NCI-H510A (cell line): ENCODE data around the gene F2.
"Not testable (repeated sequence)": the region's sequence is repeated elsewhere in the genome, so short reads cannot be mapped to it uniquely, and the experiment has no call there.

Experiments used
- DNase-seq: peaks from one replicate; lab custom pipeline; 2025; lab: John Stamatoyannopoulos, UW

The F2 gene

DNA sequence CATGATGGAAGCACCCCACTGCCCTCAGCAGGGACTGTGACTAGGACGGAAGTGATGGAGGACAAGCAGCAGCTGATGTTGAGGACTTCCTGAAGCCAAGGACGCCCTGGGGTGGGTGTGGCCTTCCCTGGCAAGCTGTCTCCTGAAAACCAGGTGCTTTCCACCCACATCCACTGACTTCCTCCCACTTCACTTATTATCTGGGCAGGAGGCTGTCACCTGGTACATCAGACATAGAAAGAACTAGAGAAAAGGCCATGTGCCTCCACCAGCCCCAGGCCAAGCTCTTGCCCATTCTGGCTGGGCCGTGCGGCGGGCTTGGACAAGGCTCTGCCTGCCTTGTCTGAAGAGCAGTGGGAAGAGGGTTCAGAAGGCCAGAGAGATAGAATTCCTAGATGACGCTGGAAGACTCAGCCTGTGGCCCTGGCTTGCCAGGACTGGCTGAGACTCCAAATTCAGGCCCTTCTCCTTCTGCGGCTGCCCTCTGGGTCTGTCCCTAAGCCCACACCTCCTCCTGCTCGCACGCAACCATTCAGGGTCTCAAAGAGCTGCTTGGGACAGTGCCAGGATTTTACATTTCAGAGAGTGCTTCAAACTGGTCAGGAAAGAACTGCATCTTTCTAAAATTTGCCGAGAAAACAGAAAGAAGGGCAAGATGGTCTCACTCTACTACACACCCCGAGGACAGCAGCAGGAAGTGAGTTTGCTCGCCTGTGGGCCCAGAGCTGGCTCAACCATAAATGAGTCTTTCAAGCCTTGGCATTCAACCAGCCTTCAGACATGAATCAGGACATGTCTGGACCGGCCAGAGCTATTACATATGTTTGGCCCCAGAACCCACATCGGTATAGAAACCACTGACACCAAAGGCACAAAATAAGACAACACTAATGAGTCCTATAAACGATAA, 31.9 kb upstream of the F2 start:
- no peak for DNase-seq

GRCh38 chr11:46690702-46691101, 28.3 kb upstream of the F2 start:
- DNase-seq, result no peak

DNA sequence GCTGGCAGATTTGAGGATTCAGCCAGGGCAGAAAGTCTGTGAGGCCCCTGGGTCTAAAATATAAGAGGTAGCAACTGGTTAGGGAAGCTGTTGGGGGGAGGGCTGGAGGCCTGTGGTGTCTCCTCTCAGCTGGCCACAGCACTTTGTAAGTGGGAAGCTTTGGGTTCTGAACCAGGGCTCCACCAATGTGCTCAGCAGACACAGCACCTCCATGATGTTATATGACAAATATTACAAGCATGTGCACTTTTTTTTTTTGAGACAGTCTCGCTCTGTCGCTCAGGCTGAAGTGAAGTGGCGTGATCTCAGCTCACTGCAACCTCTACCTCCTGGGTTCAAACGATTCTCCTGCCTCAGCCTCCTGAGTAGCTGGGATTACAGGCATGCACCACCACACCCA, 26.6 kb upstream of the F2 start:
- no peak for DNase-seq

DNA sequence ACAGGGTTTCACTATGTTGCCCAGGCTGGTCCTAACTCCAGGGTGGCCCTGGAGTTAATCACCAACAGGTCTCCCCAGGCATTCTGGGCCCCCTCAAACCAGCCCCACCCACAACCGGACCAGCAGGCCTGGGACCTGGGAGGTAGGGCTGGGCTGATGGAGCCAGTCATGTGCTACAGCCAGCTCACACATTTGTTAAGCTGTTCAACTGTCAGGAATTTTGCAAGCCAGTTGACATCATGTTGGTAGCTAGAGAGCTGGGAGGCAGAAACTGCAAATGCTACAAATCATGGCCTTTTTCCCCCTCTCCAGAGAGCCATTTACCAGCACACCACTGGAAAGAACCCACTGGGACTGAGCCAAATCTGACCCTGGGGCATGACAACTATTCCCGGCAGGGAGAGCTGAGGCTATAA, 25.4 kb upstream of the F2 start:
- DNase-seq, result no peak

- DNase-seq, result no peak
Observed at GRCh38 chr11:46694072-46694471, 24.9 kb upstream of the F2 start.

DNA sequence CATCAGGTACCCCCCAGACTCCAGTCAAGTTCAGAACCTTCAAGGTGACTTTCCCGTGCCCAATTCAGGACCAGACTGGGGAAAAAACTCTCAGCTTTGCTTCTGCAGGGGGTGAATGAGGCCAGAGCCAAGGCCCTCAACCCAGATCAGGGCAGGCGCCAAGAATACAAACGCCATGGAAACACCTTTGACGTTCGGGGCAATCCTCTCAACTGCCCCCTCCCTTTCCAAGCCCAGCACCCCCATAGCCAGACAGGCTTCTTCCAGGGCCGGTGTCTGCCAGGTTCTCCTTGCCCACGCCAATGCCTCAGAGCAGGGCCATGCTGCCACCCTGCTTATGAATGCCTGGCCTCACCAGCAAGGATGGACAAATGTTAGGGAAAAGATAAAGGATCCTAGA, 24.4 kb upstream of the F2 start:
- DNase-seq, result no peak

DNA sequence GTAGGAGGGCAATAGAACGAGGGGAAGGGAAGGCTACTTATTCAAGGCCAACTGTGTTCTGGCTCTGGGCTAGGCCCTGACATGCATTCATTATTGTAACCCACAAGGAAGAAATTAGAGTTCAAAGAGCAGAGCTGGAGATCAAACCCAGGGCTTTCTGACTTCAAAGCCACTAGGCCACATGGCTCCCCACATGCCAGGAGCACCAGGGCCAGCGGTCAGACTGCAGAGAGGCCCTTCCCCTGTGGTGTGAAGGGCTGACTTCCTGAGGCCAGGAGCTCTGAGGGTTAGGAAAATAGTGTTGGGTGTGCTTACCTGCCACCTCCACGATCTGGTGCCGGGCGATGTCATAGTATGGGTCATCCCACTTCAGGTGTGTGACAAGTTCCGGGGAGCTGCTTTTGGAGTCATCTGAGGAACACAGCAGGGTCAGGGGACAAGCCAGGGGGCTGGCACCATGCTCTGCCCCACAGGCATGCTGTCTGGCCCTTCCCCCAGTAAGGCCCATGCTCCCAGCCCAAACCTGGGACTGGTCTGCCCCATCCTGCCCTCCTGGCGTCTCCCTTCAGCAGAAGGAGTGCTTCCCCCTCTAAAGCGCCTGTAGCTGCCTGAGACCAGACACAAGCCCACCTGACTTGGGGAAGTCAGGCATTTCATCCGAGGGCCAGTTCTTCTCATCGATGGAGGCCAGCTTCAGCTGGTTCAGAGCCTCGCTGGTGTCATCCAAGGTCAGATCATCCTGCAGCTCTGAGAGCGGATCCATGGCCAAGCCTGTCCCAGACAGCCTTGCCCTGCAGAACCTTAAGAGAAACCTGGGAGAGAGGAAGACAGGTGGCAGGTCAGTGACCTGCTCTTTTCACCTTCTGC, 23.4 kb upstream of the F2 start:
- DNase-seq, result no peak

- DNase-seq, result no peak
Observed at GRCh38 chr11:46696212-46696558, 22.8 kb upstream of the F2 start.

GRCh38 chr11:46697303-46697702, 21.7 kb upstream of the F2 start:
- no peak for DNase-seq

DNA sequence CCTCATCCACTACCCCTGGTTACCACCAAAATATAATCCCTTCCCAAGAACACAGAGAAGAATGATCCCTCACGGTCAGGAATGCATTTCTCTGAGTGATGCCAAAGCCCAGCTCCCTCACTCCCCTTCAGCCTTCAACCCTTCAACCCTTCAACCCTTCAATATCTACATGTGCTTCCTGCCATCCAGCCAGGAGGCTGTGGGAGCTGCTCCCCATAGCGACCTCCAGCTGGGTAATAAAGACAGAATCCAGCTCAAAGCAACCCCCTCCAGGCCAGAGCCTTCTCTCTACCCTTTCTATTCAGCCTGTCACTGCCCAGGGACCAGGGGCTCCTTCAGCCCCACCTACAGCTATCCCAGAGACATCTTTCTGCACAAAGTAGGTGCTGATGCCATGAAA, 21.3 kb upstream of the F2 start:
- no peak for DNase-seq

DNA sequence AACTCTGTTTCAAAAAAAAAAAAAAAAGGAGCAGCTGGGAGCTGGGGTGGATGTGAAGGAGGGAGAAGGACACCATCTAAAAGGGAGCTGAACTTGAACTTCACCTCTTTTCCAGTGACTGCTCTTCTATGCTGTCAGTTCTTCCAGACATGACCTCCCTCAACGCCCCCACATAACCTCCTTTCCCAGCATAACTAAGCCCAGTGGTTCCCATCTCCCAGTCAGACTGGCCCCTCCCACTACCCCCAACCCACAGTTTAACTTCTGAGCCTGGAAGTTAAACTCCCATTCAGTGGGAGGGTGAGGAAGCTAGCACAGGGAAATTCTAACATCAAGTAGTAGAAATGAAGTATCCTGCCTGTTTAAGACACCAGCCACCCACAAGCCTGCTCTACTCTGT, 20.4 kb upstream of the F2 start:
- DNase-seq, result no peak

- peak; percentile 78 for DNase-seq
Observed at GRCh38 chr11:46700241-46701077, 18.6 kb upstream of the F2 start, which contains the start of the genes ARHGAP1 and ZNF408. Gene ARHGAP1, minus strand, starts transcription at chr11:46700619. Its CDS starts 4,512 bp downstream, at chr11:46696107. Gene ZNF408, plus strand, starts transcription at chr11:46701031. Its CDS starts 17 bp downstream, at chr11:46701048.

DNA sequence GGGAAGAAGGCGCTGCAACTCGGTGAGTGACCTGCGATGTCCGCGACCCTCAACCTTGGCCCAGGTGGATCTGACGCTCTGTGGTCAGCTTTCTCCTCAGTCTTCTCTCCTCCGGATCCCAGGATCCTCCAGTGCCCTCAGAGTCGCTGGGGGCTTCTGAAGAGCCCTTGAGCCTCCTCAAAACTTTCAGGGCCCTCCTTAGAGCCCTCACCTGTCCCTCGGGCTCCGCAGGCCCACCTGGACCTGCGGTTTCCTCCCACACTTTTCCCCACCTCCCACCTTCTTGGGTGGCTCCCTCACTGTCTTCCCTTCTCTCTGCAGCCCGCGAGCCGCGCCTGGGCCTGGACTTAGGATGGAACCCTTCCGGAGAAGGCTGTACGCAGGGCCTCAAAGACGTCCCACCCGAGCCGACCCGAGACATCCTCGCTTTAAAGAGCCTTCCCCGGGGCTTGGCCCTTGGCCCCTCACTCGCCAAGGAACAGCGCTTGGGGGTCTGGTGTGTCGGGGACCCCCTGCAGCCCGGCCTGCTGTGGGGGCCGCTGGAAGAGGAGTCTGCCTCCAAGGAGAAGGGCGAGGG, 17.8 kb upstream of the F2 start:
- no peak for DNase-seq

- no peak for DNase-seq
Observed at GRCh38 chr11:46705070-46705688, 13.8 kb upstream of the F2 start.

- DNase-seq, result no peak
Observed at GRCh38 chr11:46706886-46707285, 12.1 kb upstream of the F2 start.

DNA sequence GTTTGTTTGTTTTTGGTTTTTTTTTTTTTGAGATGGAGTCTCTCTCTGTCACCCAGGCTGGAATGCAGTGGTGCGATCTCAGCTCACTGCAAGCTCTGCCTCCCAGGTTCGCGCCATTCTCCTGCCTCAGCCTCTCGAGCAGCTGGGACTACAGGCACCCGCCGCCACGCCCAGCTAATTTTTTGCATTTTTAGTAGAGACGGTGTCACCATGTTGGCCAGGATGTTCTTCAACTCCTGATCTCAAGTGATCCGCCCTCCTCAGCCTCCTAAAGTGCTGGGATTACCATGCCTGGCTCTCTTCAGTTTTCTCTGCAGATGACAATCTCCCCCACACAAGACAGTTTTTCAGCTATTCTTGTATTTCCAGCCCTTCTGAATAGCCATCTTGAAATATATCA, 9.7 kb upstream of the F2 start:
- DNase-seq, result not testable (repeated sequence)

- DNase-seq, result no peak
Observed at GRCh38 chr11:46710821-46711269, 8.2 kb upstream of the F2 start.

GRCh38 chr11:46711303-46711702, 7.7 kb upstream of the F2 start:
- no peak for DNase-seq

DNA sequence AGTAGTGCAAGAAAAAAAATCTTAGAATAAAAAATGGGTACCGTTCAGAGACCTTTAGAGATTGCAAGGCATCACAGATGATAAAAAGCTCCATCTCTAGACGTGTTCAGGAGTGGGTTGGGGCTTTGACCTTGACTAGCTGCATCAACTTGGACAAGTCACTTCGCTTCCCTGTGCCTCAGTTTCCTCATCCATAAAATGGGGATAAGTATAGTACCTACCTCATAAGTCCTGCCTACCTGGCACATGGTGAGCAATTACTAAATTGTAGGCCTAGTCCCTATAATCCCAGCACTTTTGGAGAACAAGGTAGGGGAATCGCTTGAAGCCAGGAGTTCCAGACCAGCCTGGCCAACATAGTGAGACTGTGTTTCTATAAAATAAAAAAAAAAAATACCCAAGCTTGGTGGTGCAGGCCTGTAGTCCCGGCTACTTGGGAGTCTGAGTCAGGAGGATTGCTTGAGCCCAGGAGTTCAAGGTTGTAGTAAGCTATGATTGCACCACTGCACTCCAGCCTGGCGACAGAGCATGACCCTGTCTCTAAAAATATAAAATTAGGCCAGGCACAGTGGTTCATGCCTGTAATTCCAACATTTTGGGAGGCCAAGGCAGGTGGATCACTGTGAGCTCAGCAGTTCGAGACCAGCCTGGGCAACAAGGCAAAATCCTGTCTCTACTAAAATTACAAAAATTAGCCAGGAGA, 6.0 kb upstream of the F2 start:
- no peak for DNase-seq

DNA sequence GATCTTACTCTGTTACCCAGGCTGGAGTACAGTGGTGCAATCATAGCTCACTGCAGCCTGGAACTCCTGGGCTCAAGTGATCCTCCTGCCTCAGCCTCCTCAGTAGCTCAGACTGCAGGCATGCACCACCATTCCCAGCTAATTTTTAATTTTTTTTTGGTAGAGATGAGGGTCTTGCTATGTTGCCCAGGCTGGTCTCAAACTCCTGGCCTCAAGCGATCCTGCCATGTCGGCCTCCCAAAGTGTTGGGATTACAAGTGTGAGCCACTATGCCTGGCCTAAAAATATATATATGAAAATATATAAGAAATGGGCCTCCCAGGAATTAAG, 1.2 kb upstream of the F2 start:
- DNase-seq, result not testable (repeated sequence)
